ENCODE data around the gene AIFM3. TPM values are rescaled to one million over a fixed set of nuclear protein-coding genes. Genes with fewer than 3 reads are reported as not detected.

Gene AIFM3
- total and polyA plus RNA-seq, 2 experiments from 2014 or later: 0.45 to 1.5 TPM

DNA sequence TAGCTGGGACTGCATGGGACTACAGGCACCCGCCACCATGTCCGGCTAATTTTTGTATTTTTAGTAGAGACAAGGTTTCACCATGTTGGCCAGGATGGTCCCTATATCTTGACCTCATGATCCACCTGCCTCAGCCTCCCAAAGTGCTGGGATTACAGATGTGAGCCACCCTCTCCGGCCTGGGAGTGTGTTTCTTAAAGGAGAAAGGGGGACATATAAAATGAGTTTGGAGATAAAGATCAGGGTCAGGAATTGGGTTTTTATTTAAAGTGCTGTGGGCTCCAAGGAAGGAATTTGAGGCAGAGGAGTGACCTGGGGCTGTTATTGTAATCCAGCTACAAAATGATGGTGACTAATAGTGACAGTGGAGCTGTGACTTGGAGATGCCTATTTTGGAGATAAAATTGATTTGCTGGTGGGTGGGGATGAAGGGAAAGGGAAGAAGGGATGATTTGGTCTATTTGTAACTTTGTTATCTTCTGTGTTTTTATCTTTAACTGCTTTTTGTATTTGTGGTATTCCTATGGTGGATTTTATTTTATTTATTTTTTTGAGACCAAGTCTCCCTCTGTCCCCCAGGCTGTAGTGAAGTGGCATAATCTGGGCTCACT is 44.8 kb upstream of the AIFM3 start (continued):
- TF ChIP-seq, protein P1, sequence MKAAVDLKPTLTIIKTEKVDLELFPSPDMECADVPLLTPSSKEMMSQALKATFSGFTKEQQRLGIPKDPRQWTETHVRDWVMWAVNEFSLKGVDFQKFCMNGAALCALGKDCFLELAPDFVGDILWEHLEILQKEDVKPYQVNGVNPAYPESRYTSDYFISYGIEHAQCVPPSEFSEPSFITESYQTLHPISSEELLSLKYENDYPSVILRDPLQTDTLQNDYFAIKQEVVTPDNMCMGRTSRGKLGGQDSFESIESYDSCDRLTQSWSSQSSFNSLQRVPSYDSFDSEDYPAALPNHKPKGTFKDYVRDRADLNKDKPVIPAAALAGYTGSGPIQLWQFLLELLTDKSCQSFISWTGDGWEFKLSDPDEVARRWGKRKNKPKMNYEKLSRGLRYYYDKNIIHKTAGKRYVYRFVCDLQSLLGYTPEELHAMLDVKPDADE (IDR thresholded peaks at IDR 0.05): no peak

DNA sequence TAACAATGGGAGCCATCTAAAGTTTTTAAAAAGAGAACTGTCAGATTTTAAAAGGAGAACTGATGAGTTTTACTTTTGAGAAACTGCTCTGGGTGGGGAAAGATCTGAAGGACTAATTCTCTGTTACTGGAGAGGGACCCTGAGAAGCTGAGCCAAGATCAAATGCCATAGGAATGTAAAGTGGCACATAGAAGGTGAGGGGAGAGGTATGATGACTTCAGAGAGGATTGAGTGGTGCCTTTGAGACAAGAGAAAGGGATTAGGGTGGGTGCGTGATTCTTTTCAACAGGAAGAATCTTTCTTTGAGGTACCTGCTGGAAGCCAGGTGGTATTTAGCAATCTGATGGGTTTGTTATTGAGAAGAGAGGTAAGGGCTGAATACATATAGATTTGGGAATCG is 40.8 kb upstream of the AIFM3 start:
- Histone ChIP-seq H3K4me1 (ENCODE audit: insufficient read depth) (peaks cover 42% of the 10 kb centered on the region), H3K27me3 (ENCODE audit: insufficient read depth) (no peaks in the 10 kb centered on the region), H3K27ac (ENCODE audit: low read depth) (peak overlapping the region; percentile 29), H3K4me3 (peak overlapping the region; percentile 2; the same call in 1 of the 2 replicates), H3K36me3 (ENCODE audit: insufficient read depth) (no peaks in the 10 kb centered on the region), H3K9me2 (ENCODE audit: insufficient read depth) (no peaks in the 10 kb centered on the region), H3K79me2 (replicated peaks; ENCODE audit: insufficient read depth) (peaks cover 100% of the 10 kb centered on the region), H2AFZ (no peak overlapping the region), H4K20me1 (replicated peaks; ENCODE audit: insufficient read depth) (peaks cover 99% of the 10 kb centered on the region), H3K4me2 (peak overlapping the region; percentile 66), H3F3A (replicated peaks; ENCODE audit: low read depth) (no peaks in the 10 kb centered on the region; the same call in 1 of the 2 replicates)
- peaks cover 33% of the 10 kb centered on the region for H3K4me1 Mint-ChIP-seq
- no peaks in the 10 kb centered on the region for H3K9me3 Mint-ChIP-seq
- TF ChIP-seq JUNB (IDR thresholded peaks at IDR 0.05; ENCODE audit: unreplicated experiment): no peak
- TF ChIP-seq, protein P2, sequence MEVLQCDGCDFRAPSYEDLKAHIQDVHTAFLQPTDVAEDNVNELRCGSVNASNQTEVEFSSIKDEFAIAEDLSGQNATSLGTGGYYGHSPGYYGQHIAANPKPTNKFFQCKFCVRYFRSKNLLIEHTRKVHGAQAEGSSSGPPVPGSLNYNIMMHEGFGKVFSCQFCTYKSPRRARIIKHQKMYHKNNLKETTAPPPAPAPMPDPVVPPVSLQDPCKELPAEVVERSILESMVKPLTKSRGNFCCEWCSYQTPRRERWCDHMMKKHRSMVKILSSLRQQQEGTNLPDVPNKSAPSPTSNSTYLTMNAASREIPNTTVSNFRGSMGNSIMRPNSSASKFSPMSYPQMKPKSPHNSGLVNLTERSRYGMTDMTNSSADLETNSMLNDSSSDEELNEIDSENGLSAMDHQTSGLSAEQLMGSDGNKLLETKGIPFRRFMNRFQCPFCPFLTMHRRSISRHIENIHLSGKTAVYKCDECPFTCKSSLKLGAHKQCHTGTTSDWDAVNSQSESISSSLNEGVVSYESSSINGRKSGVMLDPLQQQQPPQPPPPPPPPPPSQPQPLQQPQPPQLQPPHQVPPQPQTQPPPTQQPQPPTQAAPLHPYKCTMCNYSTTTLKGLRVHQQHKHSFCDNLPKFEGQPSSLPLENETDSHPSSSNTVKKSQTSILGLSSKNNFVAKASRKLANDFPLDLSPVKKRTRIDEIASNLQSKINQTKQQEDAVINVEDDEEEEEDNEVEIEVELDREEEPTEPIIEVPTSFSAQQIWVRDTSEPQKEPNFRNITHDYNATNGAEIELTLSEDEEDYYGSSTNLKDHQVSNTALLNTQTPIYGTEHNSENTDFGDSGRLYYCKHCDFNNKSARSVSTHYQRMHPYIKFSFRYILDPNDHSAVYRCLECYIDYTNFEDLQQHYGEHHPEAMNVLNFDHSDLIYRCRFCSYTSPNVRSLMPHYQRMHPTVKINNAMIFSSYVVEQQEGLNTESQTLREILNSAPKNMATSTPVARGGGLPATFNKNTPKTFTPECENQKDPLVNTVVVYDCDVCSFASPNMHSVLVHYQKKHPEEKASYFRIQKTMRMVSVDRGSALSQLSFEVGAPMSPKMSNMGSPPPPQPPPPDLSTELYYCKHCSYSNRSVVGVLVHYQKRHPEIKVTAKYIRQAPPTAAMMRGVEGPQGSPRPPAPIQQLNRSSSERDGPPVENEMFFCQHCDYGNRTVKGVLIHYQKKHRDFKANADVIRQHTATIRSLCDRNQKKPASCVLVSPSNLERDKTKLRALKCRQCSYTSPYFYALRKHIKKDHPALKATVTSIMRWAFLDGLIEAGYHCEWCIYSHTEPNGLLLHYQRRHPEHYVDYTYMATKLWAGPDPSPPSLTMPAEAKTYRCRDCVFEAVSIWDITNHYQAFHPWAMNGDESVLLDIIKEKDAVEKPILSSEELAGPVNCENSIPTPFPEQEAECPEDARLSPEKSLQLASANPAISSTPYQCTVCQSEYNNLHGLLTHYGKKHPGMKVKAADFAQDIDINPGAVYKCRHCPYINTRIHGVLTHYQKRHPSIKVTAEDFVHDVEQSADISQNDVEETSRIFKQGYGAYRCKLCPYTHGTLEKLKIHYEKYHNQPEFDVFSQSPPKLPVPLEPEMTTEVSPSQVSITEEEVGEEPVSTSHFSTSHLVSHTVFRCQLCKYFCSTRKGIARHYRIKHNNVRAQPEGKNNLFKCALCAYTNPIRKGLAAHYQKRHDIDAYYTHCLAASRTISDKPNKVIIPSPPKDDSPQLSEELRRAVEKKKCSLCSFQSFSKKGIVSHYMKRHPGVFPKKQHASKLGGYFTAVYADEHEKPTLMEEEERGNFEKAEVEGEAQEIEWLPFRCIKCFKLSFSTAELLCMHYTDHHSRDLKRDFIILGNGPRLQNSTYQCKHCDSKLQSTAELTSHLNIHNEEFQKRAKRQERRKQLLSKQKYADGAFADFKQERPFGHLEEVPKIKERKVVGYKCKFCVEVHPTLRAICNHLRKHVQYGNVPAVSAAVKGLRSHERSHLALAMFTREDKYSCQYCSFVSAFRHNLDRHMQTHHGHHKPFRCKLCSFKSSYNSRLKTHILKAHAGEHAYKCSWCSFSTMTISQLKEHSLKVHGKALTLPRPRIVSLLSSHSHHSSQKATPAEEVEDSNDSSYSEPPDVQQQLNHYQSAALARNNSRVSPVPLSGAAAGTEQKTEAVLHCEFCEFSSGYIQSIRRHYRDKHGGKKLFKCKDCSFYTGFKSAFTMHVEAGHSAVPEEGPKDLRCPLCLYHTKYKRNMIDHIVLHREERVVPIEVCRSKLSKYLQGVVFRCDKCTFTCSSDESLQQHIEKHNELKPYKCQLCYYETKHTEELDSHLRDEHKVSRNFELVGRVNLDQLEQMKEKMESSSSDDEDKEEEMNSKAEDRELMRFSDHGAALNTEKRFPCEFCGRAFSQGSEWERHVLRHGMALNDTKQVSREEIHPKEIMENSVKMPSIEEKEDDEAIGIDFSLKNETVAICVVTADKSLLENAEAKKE (CRISPR knock-in tag; IDR thresholded peaks at IDR 0.05): no peak
- TF ChIP-seq ZNF114 (CRISPR knock-in tag; IDR thresholded peaks at IDR 0.05): no peak
- TF ChIP-seq, protein P3, sequence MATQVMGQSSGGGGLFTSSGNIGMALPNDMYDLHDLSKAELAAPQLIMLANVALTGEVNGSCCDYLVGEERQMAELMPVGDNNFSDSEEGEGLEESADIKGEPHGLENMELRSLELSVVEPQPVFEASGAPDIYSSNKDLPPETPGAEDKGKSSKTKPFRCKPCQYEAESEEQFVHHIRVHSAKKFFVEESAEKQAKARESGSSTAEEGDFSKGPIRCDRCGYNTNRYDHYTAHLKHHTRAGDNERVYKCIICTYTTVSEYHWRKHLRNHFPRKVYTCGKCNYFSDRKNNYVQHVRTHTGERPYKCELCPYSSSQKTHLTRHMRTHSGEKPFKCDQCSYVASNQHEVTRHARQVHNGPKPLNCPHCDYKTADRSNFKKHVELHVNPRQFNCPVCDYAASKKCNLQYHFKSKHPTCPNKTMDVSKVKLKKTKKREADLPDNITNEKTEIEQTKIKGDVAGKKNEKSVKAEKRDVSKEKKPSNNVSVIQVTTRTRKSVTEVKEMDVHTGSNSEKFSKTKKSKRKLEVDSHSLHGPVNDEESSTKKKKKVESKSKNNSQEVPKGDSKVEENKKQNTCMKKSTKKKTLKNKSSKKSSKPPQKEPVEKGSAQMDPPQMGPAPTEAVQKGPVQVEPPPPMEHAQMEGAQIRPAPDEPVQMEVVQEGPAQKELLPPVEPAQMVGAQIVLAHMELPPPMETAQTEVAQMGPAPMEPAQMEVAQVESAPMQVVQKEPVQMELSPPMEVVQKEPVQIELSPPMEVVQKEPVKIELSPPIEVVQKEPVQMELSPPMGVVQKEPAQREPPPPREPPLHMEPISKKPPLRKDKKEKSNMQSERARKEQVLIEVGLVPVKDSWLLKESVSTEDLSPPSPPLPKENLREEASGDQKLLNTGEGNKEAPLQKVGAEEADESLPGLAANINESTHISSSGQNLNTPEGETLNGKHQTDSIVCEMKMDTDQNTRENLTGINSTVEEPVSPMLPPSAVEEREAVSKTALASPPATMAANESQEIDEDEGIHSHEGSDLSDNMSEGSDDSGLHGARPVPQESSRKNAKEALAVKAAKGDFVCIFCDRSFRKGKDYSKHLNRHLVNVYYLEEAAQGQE (IDR thresholded peaks at IDR 0.05; ENCODE audit: unreplicated experiment): no peak
- no peak for TF ChIP-seq POLR2AphosphoS5 (IDR thresholded peaks at IDR 0.05; ENCODE audit: low read depth)
- TF ChIP-seq STAT1 (IDR thresholded peaks at IDR 0.05; ENCODE audit: unreplicated experiment): no peak
- TF ChIP-seq, protein P1 (IDR thresholded peaks at IDR 0.05): no peak
- peaks cover 4% of the 10 kb centered on the region for H3K27me3 Mint-ChIP-seq (ENCODE audit: insufficient read depth, low read depth, poor library complexity)
- H3K27ac Mint-ChIP-seq: peak overlapping the region; percentile 44
- H3K36me3 Mint-ChIP-seq (ENCODE audit: low read depth): peaks cover 20% of the 10 kb centered on the region
- DNase-seq (ENCODE audit: low spot score) (peak; percentile 24), ATAC-seq (peak; percentile 52)
- H3K4me3 Mint-ChIP-seq: 0 out of 3 replicates have a peak overlapping the region, but pooled peaks have one; percentile 0
